BE2C (cell line): ENCODE data around the gene ANP32D.
"Not testable (repeated sequence)": the region's sequence is repeated elsewhere in the genome, so short reads cannot be mapped to it uniquely, and the experiment has no call there.

Experiments used
- DNase-seq: peaks from one replicate; pipeline ENCODE4 v3.0.0-alpha.2; 2020
- H3K27me3 ChIP-seq: fragments of 250-450 bp; sonication (Bioruptor Pico); 2 replicates; pipeline ENCODE4 v1.5.1; 2020; ENCODE audit warnings: mild to moderate bottlenecking
- H3K36me3 ChIP-seq: fragments of 250-450 bp; sonication (Bioruptor Pico); 2 replicates; pipeline ENCODE4 v1.5.1; 2020; ENCODE audit warnings: mild to moderate bottlenecking
- H3K4me1 ChIP-seq: fragments of 250-450 bp; sonication (Bioruptor Pico); 2 replicates; pipeline ENCODE4 v1.5.1; 2020
- H3K4me3 ChIP-seq: 2 replicates; pipeline ENCODE4 v1.5.1; 2011; ENCODE audit warnings: low read depth, low read length
- H3K9me3 ChIP-seq: fragments of 250-450 bp; sonication (Bioruptor Pico); 2 replicates; pipeline ENCODE4 v1.5.1; 2020
- CTCF ChIP-seq: IDR thresholded peaks from 2 replicates; pipeline ENCODE4 v1.5.1; 2012; ENCODE audit warnings: mild to moderate bottlenecking, low read depth, low read length

ANP32D gene

GRCh38 chr12:48514728-48515127, 42.4 kb downstream of the ANP32D start:
- no peak for TF ChIP-seq CTCF
- no peak for DNase-seq
- Histone ChIP-seq H3K4me3 (no peak overlapping the region), H3K9me3 (no peaks in the 10 kb centered on the region), H3K36me3 (no peaks in the 10 kb centered on the region), H3K27me3 (no peaks in the 10 kb centered on the region; the same call in 1 of the 2 replicates), H3K4me1 (no peaks in the 10 kb centered on the region)

- H3K27me3 ChIP-seq, H3K9me3 ChIP-seq, H3K36me3 ChIP-seq, H3K4me1 ChIP-seq, H3K4me3 ChIP-seq, DNase-seq: not testable (repeated sequence)
Observed at GRCh38 chr12:48520381-48520780, 48.0 kb downstream of the ANP32D start.
